Erythroblast (primary cell): ENCODE data around the gene CTBP2.

Source experiments
- GATA1 ChIP-seq: IDR thresholded peaks from 2 replicates; pipeline ENCODE4 v1.6.1; 2011; ENCODE audit warnings: low read depth, mild to moderate bottlenecking, control low read depth, low read length, moderate library complexity
- POLR2A ChIP-seq: IDR thresholded peaks from 2 replicates; pipeline ENCODE4 v1.6.1; 2011; ENCODE audit warnings: mild to moderate bottlenecking, low read length

GRCh38 chr10:125009661-125010161, 150.7 kb downstream of the CTBP2 start:
- TF ChIP-seq POLR2A (no peak), GATA1 (no peak)
